Breast epithelium (tissue), 4 donors: Measurements from ENCODE around the gene ABT1. TPM values are rescaled to one million over a fixed set of nuclear protein-coding genes. Genes with fewer than 3 reads are reported as not detected.
A peak's percentile ranks its signal among the peaks of the same experiment; 100 is the strongest.

Source experiments
- DNase-seq, 2 donors: peaks; one replicate each; pipeline ENCODE4 v3.0.0-alpha.2; 2019; ENCODE audit warnings: low spot score in 2 of 2
- H3K27ac ChIP-seq, 2 donors: fragments of 200-600 bp; sonication (generic) in 1 of 2; one replicate each; pipeline ENCODE4 v1.5.1; 2016 to 2019; ENCODE audit warnings: mild to moderate bottlenecking in 1 of 2
- H3K27me3 ChIP-seq, 2 donors: fragments of 200-600 bp; sonication (generic) in 1 of 2; one replicate each; pipeline versions ENCODE4 v1.5.1 to v1.6.0; 2017 to 2019; ENCODE audit warnings: control low read depth in 1 of 2, mild to moderate bottlenecking in 1 of 2
- H3K36me3 ChIP-seq: fragments of 200-600 bp; one replicate; pipeline ENCODE4 v1.5.1; 2019
- H3K4me1 ChIP-seq, 2 donors: fragments of 200-600 bp; sonication (generic); one replicate each; pipeline ENCODE4 v1.5.1; 2016 to 2019; ENCODE audit warnings: control low read depth in 1 of 2
- H3K4me3 ChIP-seq, 3 donors: fragments of 200-600 bp; sonication (generic); 1 replicate in 2 of 3; 2 replicates in 1 of 3; pipeline ENCODE4 v1.5.1; 2016 to 2019; ENCODE audit warnings: mild to moderate bottlenecking in 3 of 3, moderate library complexity in 2 of 3
- H3K9me3 ChIP-seq, 2 donors: fragments of 200-600 bp; sonication (generic) in 1 of 2; one replicate each; pipeline ENCODE4 v1.5.1; 2016 to 2019; ENCODE audit warnings: control low read depth in 1 of 2
- CTCF ChIP-seq, 3 donors: fragments of 450-650 bp; IDR thresholded peaks; one replicate each; pipeline ENCODE4 v1.5.1; 2016 to 2017; ENCODE audit warnings: antibody characterized with exemption in 3 of 3, mild to moderate bottlenecking in 3 of 3, moderate library complexity in 3 of 3
- POLR2A ChIP-seq: fragments of 450-650 bp; IDR thresholded peaks from one replicate; pipeline ENCODE4 v1.6.1; 2016; ENCODE audit warnings: antibody characterized with exemption, mild to moderate bottlenecking, moderate library complexity
- POLR2AphosphoS5 ChIP-seq, 3 donors: sonication (generic); formaldehyde crosslinking; IDR thresholded peaks; one replicate each; pipeline ENCODE4 v1.6.1; 2017; ENCODE audit warnings: antibody characterized with exemption in 3 of 3
- intact Hi-C: fragments of 100-400 bp; cut with DNase I; formaldehyde crosslinking; loops from one replicate; pipeline ENCODE4 v1.15.1; 2023; ENCODE audit warnings: low total_unique reads
- total RNA-seq, 3 donors: library from RNA; depleted of rRNA; stranded (reverse); fragments of >200 nt; gene quantifications; one replicate each; pipeline ENCODE4 v1.1.0, GENCODE V29; 2016

Gene ABT1
- total RNA-seq, 3 donors from 2014 or later, result 13.8 to 19.5 (median 18.0) TPM

GRCh38 chr6:26553264-26553634 is 43.5 kb upstream of the ABT1 start:
- H3K4me1 ChIP-seq, result no peaks in the 10 kb centered on the region

GRCh38 chr6:26553635-26554446 is 42.9 kb upstream of the ABT1 start:
- intact Hi-C loops, result loop anchor here (2.0 to 10.0 kb wide), 2 partner anchors 15 to 239 kb away; partner anchors contain the start of gene HMGN4
- Histone ChIP-seq H3K4me3 (peak overlapping the region; percentile 34 to 70 (median 64)), H3K4me1 (no peaks in the 10 kb centered on the region), H3K9me3 (no peaks in the 10 kb centered on the region), H3K27ac (peak overlapping the region; percentile 81 to 92), H3K36me3 (no peaks in the 10 kb centered on the region), H3K27me3 (no peaks in the 10 kb centered on the region)
- TF ChIP-seq POLR2A, result no peak
- TF ChIP-seq CTCF (IDR thresholded peaks at IDR 0.05), result peak in 1 of 3 donors; percentile 4
- TF ChIP-seq POLR2AphosphoS5 (IDR thresholded peaks at IDR 0.05), result peak; percentile 75 to 83 (median 78)
- peak in 1 of 2 donors; percentile 71 for DNase-seq

More at GRCh38 chr6:26553264-26553634, 43.5 kb upstream of the ABT1 start:
- no peaks in the 10 kb centered on the region for H3K36me3 ChIP-seq
- DNase-seq, result peak in 1 of 2 donors; percentile 75
- no peaks in the 10 kb centered on the region for H3K27me3 ChIP-seq
- H3K9me3 ChIP-seq, result no peaks in the 10 kb centered on the region
- H3K27ac ChIP-seq, result peak overlapping the region; percentile 81 to 92
- intact Hi-C loops, result loop anchor here (2.0 to 10.0 kb wide), 2 partner anchors 14 to 238 kb away; partner anchors contain the start of gene HMGN4
- peak overlapping the region; percentile 34 to 70 (median 64) for H3K4me3 ChIP-seq
- no peak for TF ChIP-seq CTCF (IDR thresholded peaks at IDR 0.05)
- TF ChIP-seq POLR2A, result no peak
- TF ChIP-seq POLR2AphosphoS5 (IDR thresholded peaks at IDR 0.05), result peak in 1 of 3 donors; percentile 31

DNA sequence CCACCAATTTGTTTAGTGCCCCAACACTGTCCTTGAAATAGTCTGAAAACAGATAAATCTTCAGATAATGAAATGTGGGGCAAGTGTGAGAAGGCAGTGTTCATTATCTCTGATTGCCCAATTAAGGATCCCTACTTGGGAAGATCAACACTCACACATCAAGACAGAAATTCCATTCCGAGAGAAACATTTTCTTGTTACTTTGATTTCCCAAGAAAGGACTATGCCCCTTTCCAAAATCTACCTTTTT is 42.4 kb upstream of the ABT1 start:
- Histone ChIP-seq H3K4me3 (peak overlapping the region; percentile 19 to 70 (median 64)), H3K27ac (peak overlapping the region; percentile 81 to 92), H3K27me3 (no peaks in the 10 kb centered on the region), H3K9me3 (no peaks in the 10 kb centered on the region), H3K4me1 (no peaks in the 10 kb centered on the region), H3K36me3 (no peaks in the 10 kb centered on the region)
- intact Hi-C loops, result loop anchor here (10.0 kb wide), 1 partner anchor 240 kb away; no protein-coding TSS in a partner anchor
- no peak for DNase-seq
- TF ChIP-seq CTCF (IDR thresholded peaks at IDR 0.05) (no peak), POLR2AphosphoS5 (IDR thresholded peaks at IDR 0.05) (no peak), POLR2A (no peak)

GRCh38 chr6:26554697-26555504 is 41.9 kb upstream of the ABT1 start:
- intact Hi-C loops, result loop anchor here (10.0 kb wide), 1 partner anchor 240 kb away; no protein-coding TSS in a partner anchor
- no peaks in the 10 kb centered on the region for H3K27me3 ChIP-seq
- DNase-seq, result no peak
- TF ChIP-seq POLR2AphosphoS5 (IDR thresholded peaks at IDR 0.05) (no peak), CTCF (IDR thresholded peaks at IDR 0.05) (no peak), POLR2A (no peak)
- peak overlapping the region; percentile 81 to 92 for H3K27ac ChIP-seq
- H3K36me3 ChIP-seq, result no peaks in the 10 kb centered on the region
- peak overlapping the region; percentile 19 to 70 (median 64) for H3K4me3 ChIP-seq
- no peaks in the 10 kb centered on the region for H3K4me1 ChIP-seq
- no peaks in the 10 kb centered on the region for H3K9me3 ChIP-seq
